ENCODE results near the gene MBTPS1.

Gene MBTPS1

DNA sequence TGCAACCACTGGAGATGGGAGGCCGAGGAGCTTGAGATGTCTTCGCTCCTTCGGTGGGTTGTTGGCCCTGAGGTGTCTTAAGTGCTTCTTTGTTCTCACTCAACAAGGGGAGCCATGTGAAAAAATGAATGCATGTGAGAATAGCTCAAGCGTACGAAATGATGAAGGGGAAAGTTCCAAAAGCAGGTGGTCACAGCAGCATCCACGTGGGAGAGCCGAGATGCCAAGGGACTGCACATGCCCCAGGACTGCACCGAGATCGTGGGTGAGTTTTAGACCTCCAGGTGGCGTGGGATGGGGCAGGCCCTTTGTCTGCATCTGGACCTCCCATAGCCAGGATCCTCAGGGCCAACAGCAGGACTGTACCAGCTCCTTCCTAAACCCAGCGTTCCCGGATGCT lies 82.2 kb downstream of the MBTPS1 start:
- DNase-seq (ENCODE audit: low spot score): no peak

DNA sequence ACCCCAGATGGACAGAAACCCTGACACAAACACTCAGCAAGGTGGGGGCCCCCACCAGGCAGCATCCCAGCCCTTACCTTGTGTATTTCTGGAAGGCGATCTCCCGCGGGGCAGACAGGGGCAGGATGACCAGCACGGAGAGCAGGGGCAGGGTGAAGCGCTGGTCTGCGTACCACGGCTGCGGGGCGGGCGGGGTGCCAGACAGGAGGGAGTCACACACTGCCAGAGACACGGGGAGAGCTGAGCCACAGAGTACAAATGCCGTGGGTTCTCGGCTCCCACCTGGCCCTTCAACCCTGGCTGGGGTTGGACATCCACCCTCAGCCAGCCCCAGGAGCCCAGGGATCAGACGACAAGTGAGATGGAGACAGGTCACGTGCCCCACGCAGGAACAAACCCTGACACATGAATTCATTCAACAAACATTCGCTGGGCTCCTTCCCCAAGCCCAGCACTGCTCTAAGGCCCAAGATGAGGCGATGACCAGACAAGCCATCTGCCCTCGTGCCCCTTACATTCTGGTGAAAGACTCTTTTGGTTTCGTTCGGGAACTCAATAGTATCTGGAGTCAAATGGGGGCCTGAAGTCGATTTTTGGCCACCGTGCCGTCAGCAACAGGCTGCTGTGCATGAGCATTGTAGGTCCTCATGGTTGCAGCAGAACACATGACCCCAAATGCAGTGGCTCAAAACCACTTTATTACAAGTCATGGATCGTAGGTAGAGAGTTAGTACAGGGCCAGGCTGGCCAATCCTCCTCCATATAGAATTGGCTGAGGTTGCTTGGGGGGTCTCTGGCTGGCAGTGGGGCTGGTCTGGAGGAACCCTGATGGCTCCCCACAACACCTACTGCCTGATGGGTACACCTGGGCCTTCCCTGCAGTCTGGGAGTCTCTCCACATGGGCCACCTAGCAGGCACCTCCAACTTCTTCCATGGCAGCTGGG lies 83.2 kb downstream of the MBTPS1 start:
- no peak for DNase-seq (ENCODE audit: low spot score)

DNA sequence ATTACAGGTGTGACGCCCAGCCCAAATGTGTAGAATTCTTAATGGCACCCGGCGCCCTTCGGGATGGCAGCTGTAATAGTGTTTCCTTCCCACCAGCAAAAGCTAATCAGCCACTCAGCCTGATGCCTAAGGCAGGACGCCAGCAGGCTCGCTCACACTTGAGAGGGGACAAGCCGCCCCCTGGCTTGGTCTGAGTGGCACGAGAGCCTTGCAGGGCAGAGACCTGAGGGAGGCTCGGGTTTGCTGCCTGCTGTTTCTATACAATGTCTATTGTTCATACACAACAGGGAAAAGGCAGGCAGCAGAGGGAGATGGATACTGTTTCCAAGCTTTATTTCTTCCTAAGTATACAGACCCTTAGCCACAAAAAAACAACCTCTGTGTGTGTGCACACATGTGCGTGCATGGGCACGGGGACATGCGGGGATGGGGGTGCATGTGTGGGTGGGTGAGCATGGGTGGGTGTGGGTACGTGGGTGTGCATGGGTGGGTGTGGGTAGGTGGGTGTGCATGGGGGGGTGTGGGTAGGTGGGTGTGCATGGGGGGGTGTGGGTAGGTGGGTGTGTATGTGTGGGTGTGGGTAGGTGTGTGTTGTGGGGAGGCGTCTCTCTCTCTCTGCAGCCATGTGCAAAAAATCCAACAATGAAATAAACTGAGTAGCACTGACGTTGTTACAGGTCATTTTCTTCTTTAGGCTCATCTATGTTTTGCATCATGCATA lies 84.1 kb downstream of the MBTPS1 start:
- no peak for DNase-seq (ENCODE audit: low spot score)

DNA sequence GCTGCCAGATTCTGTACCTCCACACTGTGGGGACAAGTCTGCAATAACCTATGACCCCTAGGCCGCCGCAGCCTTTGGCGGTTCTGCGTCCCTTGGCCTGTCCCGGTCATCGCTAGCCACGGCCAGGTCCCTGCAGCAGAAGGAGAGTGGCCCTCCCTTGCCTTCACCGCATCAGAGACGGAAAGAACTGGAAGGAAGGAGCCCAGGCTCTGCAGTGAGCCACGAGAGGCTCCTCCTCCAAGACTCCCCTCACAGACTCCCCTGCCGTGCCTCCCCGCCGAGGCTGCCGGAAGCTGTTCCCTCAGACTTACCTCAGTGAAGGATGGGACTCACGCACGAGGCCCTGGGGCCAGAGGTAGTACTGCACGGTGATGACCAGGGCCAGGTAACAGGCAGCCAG lies 85.2 kb downstream of the MBTPS1 start:
- no peak for DNase-seq (ENCODE audit: low spot score)

DNA sequence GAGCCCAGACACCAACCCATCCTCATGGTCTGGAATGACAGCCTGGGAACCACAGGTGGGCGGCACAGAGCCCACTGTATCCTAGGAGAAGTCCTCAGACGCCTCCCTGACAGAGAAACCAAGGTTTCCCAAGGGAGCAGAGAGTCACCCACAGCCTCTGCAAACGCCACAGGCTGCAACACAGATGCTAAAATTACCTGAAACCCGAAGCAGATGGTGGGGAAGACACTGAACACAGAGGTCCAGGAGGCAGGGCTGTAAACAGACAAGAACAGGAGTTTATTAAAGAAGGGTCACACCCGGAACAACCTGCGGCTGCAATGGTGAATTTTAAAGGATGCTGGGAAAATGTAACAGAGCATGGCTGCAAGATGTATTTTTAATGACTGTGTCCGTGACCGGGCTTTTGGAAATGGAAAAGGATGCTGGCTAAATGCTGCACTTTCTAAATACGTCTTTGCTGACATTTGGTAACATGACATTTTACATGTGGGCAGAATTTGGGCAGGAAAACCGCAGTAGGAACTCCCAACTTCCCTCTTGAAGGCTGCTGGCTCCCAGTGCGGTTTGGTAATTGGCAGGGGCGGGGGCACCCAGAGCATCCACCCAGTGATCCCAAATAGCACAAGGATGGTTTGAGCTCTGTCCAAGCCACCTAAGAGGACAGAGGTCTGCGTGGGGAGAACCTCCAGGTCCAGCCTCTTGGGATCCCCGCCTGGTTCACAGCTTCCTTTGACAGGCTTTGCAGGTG lies 87.3 kb downstream of the MBTPS1 start:
- peak; percentile 25 for DNase-seq (ENCODE audit: low spot score)

DNA sequence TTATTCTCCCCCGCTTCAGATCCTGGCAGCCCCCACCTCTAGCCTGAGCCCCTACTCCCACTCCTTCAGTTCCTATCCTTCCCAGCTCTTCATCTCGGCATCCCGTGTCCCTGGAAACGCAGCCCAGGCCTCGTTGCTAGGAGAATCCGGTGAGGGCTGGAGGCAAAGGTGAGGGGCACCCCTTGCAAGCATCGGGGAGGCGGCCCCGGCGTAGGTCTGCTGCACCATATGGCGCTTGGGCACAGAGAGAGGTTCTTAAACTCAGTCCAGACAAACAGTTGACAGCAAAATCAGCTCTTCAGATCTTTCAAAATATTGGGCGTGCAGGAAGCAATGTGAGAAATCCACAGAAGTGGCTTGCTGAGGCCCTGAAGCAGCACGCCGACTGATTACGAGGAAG lies 89.1 kb downstream of the MBTPS1 start:
- DNase-seq (ENCODE audit: low spot score): no peak

DNA sequence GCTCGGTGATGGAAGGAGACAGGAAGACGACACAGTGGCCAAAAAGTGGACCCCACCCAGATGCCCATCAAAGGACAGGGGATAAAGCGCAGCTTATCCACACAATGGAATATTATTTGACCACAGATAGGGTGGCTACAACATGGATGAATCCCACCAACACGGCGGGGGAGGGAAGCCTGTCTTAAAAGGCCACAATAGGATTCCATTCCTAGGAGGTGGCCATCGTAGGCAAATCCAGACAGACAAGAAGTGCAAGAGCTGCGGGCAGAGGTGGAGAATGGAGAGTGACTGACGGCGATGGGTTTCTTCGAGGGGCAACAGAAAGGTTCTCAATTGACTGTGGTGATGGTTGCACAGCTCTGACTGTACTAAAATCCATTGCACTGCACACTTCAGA lies 90.1 kb downstream of the MBTPS1 start:
- no peak for DNase-seq (ENCODE audit: low spot score)

DNA sequence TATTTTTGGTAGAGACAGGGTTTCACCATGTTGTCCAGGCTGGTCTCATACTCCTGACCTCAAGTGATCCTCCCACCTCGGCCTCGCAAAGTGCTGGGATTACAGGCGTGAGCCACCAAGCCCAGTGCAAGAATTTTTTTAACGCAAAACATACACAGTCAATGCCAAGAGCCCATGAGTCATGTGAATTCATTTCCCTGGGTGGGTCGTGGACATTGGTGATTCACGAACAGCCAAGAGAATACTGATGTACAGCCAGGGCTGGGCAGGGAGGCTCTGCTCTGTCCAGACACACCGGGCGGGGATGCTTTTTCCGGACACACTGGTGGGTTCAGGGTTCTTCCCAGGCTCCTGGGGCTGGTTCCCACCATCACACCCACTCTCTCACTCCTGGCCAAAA lies 91.9 kb downstream of the MBTPS1 start:
- no peak for DNase-seq (ENCODE audit: low spot score)

DNA sequence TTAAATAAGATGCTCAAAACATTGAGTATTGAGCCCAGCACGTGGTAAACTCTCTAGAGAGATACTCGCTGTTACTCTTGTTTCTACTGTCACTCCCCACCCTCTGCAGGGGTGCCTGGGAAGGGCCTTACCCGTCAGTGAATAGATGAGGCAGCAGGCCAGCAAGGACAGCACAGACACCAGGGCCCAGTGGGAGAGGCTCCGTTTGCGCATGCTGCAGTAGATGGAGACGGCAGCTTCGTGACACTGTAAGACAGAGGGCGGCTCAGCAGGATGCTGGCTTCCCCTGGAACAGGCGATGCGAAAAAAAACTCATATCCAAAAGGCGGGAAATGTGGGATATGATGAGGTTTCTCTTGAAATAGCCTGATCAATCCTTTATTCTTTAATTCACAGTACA lies 94.1 kb downstream of the MBTPS1 start:
- DNase-seq (ENCODE audit: low spot score): no peak

DNA sequence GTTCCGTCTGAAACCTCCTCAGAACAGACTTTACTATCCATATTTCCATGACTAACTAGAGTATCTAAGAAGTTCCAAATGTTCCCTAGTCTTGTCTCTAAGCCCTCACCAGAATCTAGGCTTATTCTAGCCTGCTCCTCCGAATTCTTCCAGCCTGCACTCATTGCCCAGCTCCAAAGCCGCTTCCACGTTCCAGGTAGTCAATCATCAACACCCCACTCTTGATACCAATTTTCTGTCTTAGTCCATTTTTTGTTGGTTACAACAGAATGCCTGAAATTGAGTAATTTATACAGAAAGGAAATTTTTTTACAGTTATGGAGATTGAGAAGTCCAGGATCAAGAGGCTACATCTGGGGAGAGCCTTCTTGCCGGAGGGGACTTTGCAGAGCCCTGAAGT lies 95.3 kb downstream of the MBTPS1 start:
- no peak for DNase-seq (ENCODE audit: low spot score)

DNA sequence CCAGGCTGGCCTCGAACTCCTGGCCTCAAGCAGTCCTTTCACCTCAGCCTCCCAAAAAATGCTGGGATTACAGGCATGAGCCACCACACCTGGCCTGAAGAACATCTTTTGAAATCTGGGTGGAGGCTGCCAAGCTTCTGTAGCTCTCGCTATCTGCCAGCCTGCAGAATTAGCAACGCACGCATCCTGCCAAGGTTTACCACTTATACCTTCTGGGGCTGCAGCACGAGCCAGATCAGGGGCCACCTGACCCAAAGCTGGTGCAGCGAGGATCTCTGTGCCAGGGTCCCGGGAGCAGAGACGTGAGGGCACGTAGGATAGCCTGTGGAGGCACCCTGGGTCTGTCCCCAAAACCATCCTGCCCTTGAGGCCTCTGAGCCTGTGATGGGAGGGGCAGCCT lies 96.4 kb downstream of the MBTPS1 start:
- DNase-seq (ENCODE audit: low spot score): no peak

DNA sequence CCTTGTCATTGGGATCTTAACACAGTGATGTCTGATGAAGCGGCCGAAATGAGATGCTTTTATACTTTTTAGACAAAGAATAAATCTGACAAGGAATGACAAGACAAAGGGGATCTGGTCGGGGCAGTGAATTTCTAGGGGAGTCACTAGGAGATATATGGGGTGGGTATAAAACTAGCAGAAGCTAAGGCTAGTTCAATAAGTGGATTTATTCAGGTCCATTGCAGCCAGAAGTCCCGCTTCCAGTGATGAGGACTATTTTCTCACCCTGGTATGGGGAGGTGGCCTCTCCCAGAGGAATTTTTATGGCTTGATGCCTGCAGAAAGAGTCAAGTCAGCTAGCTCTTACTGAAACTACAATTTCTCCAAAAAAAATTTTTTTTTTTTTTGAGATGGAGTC lies 98.0 kb downstream of the MBTPS1 start:
- DNase-seq (ENCODE audit: low spot score): no peak

DNA sequence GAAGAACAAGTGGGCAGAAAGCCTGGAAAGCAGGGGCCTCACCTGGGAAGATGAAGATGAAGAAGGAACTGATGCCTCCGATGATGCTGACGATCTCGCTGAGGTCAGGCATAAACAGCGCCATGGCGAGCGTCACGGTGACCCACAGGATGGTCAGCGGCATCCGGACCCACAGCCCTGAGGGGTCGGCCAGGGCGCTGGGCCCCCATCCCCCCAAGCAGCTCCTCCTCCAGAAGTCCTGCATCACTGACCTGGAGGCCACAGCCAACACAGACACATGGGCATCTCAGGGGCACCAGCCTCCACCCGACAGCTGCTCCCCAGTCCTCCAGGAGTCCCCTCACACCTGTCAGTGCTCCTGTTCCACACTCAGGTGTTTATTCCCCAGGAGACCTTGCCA lies 100.3 kb downstream of the MBTPS1 start:
- DNase-seq (ENCODE audit: low spot score): no peak

DNA sequence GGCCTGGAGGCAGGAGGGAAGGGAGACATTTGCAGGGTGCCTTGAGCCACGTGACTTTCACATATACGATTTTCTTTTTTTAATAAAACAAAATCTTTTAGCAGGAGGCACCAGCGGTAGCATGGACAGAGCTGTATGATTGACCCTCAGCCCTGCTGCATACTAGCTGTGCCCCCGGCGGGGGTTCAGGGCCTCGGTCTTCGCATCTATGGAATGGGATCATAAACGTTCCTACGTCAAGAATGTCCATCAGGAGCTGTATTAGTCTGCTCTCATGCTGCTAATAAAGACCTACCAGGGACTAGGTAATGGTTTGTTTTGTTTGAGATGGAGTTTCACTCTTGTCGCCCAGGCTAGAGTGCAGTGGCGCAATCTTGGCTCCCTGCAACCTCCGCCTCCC lies 101.3 kb downstream of the MBTPS1 start:
- no peak for DNase-seq (ENCODE audit: low spot score)

DNA sequence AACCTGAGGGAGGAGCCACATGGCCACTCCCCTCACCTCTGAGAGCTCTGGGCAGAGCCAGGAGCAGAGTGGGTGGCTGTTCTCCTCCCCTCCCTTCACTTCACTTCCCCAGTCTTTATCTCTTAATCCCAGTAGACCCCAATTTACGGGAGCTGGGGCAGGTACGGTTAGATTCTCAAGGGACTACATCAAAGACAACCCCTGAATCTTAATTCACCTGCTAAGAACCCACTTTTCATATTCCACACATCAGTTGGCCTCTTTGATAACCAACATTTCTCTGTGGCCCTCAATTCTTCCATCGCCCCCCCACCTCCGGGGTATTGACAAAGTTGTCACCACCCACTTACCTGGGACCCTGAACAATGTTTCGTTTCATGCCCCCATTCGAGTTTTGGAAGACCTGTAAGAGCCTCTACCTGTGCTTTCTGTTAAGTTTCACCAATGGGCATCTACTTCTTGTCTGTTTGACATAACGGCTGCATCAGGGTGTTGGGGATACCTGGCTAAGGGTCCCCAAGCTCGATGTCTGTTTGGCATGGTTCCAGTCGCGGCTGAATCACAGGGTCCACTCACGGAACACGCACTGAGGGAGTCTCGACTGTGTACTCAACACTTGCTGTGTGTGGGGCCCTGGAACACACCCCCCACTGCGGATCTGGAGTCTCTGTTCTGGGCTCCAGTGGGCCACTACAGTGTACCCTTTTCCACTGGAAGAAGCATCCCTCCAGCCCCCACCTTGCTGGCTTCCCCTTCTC lies 102.0 kb downstream of the MBTPS1 start:
- no peak for DNase-seq (ENCODE audit: low spot score)

DNA sequence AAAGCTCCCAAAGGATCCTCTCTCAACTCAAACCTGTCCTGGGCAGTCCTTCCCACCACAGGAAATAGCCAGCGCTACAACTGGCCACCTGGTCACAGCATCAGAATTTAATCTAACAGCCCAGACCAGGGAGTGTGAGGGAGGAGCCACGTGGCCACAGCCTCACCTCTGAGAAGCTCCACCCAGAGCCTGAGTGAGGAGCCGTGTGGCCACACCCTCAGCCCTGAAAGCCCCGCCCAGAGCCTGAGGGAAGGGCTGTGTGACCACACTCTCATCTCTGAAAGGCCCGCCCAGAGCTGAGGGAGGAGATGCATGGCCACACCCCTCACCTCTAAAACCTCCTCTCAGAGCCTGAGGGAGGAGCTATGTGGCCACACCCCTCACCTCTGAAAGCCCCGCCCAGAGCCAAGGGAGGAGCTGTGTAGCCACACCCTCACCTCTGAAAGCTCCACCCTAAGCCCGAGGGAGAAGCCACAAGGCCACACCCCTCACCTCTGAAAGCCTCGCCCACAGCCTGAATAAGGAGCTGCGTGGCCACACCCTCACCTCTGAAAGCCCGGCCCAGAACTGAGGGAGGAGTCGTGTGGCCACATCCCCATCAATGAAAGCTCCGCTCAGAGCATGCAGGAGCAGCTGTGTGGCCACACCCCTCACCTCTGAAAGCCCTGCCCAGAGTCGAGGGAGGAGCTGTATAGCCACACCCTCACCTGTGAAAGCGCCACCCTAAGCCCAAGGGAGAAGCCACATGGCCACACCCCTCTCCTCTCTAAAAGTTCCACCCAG lies 102.8 kb downstream of the MBTPS1 start:
- no peak for DNase-seq (ENCODE audit: low spot score)

DNA sequence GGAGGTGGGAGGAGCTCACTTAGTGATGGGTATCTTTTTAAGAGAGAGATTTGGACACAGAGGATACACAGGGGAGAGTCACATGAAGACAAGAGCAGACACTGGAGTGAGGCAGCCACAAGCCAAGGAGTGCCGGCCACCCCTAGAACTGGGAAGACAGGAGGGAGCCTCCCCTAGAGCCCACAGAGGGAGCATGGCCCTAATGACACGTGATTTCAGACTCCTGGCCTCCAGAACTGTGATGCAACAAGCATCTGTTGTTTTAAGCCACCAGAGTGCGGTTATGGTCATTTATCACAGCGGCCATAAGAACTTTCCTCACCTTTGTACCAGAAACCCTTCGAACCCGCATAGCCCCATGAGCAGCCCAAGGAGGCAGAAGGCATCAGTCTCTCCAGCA lies 107.5 kb downstream of the MBTPS1 start:
- no peak for DNase-seq (ENCODE audit: low spot score)

DNA sequence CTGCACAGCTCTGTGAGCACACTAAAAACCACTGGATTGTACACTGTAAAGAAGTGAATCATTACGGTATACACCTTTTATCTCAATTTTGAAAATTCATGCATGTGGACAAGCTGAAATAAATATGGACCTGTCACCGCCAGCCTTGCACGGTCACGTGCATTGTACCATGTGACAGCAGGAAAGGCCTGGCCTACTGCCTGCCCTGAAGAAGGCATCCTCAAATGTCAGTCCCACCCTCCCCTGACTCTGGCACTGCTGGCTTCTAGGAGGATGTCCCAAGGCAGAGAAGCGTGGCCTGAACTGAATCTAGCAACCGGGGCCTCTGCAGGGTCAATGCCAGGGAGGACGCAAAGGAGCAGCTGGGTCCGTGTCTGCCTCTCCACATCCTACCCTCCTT lies 108.8 kb downstream of the MBTPS1 start:
- no peak for DNase-seq (ENCODE audit: low spot score)

DNA sequence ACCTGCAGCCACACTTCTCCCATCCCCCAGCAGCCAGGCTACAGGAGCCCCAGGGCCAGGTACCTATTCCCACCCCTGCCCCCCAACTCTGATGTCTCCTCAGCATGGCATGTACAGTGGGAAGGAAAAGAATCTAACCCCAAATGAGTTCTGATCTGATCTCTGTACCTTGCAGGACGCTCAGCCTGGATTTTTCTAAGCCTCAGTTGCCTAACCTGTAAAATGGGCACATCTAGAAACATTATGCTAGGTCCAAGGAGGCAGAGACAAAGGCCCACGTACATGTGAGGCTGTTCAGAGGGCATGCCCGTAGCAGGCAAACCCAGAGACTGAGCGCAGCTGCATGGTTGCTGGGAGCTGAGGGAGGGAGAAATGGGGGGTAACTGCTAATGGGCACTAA lies 109.2 kb downstream of the MBTPS1 start:
- DNase-seq (ENCODE audit: low spot score): no peak

DNA sequence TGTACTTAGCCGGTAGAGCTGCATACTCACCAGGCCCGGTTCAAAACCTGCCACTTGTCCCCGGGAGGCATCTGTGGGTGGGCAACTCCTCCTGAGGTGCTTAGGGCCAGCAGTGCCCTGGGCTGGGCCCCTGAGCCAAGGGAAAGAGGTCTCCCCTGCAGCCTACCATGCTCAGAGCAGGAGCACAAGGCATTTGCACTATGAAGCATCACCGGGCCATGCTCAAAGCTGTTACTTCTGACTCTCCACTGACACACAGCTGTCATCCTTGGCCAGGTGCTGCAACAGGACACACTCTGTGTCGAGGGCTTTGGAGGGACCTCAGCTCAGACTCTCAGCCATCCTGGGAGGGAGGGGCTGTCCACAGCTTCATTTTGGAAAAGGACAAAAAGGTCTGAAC lies 111.4 kb downstream of the MBTPS1 start:
- DNase-seq (ENCODE audit: low spot score): no peak

DNA sequence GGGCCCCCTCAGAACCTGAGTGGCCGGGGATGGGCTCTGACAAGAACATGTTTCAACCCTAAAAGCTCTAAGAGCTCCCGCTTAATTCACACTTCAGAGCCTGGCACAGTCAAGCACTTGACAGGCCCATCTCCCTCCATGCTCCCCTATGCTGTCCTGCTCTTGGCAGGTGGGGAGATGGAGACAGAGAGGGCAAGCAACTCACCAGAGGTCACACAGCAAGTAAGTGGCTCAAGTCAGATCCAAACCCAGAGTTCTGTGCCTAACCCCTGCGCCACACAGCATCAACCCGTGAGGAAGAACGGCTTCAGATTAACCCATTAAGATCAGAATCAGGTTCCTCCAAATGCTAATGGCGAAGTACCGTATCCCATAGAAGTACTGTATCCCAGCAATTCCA lies 112.3 kb downstream of the MBTPS1 start:
- no peak for DNase-seq (ENCODE audit: low spot score)
